OCI-LY3 (cell line): ENCODE results near the gene TCERG1L.

Experiments used
- EZH2phosphoT487 ChIP-seq: fragments of 200-600 bp; shearing (Covaris generic); IDR thresholded peaks from 2 replicates; pipeline ENCODE4 v1.6.1; 2018; ENCODE audit warnings: antibody characterized with exemption, mixed run types, low read depth
- TF ChIP-seq, protein P1 (sequence below): fragments of 200-600, 300-600 bp; sonication (generic); IDR thresholded peaks from 2 replicates; pipeline ENCODE4 v1.5.1; 2014; ENCODE audit warnings: antibody characterized with exemption, low read length, low read depth

GRCh38 chr10:131070856-131071255 lies 240.7 kb downstream of the TCERG1L start:
- TF ChIP-seq, protein P1, sequence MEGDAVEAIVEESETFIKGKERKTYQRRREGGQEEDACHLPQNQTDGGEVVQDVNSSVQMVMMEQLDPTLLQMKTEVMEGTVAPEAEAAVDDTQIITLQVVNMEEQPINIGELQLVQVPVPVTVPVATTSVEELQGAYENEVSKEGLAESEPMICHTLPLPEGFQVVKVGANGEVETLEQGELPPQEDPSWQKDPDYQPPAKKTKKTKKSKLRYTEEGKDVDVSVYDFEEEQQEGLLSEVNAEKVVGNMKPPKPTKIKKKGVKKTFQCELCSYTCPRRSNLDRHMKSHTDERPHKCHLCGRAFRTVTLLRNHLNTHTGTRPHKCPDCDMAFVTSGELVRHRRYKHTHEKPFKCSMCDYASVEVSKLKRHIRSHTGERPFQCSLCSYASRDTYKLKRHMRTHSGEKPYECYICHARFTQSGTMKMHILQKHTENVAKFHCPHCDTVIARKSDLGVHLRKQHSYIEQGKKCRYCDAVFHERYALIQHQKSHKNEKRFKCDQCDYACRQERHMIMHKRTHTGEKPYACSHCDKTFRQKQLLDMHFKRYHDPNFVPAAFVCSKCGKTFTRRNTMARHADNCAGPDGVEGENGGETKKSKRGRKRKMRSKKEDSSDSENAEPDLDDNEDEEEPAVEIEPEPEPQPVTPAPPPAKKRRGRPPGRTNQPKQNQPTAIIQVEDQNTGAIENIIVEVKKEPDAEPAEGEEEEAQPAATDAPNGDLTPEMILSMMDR: no peak
- TF ChIP-seq EZH2phosphoT487: no peak
